HG03432 (cell line): ENCODE results near the gene U2AF2.
A peak's percentile ranks its signal among the peaks of the same experiment; 100 is the strongest.

Experiments
- ATAC-seq: cut with Tn5 transposase; IDR thresholded peaks from one replicate; pipeline ENCODE4 v1.9.1; 2021; ENCODE audit warnings: mild to moderate bottlenecking, moderate library complexity; ENCODE audit not compliant: unreplicated experiment

The U2AF2 gene

DNA sequence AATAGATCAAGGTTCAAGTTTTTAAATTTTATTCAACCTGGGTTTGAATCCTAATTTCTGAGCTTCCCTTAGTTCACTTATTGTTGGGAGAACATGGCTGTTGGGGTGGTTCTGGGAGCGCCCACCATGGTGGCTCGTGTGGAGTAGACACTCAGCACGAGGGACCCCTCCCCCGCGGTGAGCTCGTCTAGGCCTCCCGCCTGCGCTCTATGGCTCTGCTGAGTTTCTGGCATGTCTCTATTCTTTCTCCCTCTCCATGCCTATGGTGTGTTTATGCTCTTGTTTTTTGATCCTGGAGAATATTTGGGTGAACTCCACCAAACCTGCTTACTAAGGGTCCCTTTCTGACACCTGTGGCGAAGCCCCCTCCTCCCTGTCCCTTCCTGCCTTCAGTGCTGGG is 18.6 kb downstream of the U2AF2 start:
- ATAC-seq: no peak

DNA sequence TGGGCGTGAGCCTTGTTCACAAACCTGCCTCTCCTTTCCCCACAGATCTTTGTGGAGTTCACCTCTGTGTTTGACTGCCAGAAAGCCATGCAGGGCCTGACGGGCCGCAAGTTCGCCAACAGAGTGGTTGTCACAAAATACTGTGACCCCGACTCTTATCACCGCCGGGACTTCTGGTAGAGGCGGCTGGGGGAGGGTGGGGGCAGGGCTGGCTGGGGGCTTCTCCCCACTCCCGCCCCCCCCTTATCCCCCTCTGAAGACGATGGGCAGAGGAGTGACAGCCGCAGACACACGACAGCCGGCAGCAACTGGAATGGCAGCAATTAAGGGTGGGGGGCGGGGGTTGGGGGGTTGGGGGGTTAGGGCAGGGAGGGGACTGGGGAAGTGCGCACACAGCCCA is 19.1 kb downstream of the U2AF2 start:
- ATAC-seq: no peak

DNA sequence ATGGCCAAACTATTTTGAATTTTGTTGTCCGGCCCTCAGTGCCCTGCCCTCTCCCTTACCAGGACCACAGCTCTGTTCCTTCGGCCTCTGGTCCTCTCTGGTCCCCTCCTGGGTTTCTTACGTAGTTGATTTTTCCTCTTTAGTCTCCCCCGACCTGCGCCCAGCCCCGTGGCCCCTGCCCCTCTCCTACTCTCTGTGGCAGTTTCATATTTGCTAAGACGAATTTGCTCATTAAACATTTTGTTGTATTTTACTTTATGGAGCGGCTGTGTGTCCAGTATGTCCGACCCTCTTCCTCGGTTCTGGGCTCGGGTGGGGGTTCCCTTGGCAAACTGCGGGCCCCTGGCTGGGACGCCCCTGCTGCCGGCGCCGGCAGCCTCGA is 19.6 kb downstream of the U2AF2 start:
- ATAC-seq: no peak

DNA sequence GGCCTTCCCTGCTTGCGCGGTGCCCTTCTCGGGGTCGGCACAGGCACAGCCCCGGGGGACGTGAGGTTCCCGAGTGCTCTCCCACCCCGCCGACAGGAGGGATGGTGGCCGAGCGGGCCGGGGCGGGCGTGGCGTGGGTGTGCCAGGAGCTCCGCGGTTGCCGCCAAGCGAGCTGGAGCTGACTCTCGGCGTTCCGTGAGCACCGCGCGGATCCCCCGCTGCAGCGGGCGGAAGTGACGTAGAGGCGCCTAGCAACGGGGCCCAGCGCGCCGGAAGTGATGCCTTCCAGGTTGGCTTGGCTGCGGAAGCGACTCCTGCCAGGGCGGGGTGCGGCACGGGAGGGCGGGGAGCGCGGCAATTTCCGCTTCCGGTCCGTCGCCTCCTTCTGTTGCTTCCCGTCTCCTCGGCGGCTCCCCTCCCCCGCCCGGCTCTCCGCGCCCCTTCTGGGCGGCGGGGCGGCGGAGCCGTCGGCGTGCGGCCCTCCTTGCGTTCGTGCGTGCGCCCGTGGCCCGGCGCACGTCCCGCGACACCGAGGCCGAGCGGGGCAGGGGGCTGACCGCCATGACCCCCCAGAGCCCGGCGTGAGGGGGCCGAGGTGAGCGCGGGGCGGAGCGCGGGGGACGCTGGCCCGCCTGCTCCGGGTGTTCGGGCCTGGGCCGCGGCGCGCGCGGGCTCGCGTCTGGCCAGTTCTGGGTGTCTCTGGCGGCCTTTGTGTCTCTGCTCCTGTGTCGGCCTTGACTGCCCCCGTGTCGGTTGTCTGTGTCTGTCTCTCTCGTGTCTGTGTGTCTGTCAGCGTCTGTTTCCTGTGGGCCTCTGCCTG is 20.2 kb downstream of the U2AF2 start, which contains the start of gene EPN1:
EPN1 (plus strand) TSS at position 386 of the 820 bp plus-strand sequence. CDS start 3,402 bp downstream, outside the sequence.
- peak; percentile 77 for ATAC-seq

DNA sequence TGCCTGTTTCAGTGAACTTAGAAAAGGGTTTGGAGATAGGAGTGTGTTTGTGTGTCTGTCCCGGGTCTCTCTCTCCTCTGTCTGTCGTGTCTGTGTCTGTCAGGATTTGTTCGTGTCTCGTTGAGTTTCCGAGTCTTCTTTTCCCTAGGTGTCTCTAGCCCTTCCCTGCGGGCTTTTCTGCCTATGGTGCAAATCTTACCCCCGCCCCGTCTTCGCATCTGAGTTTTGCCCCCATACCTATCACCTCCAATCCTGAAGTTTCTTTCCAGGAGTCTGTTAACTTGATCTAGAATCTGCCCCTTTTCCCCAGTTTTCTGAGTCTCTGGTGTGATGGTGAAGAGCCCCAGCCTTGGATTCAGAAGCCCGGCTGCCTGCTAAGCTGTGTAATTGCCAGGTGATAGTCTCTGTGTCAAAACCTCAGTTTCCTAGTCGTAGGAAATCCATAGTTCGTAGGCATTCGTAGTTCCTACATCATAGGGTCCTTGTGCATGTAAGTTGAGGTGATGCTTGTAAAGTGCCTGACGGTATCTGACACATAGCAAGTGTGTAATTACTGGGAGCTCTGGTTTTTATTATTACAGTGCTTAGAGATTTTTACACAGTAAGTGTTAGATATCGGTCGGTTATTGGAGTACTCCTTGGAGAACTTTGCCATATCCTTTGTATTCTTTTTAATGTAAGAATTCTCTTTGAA is 21.0 kb downstream of the U2AF2 start:
- no peak for ATAC-seq

DNA sequence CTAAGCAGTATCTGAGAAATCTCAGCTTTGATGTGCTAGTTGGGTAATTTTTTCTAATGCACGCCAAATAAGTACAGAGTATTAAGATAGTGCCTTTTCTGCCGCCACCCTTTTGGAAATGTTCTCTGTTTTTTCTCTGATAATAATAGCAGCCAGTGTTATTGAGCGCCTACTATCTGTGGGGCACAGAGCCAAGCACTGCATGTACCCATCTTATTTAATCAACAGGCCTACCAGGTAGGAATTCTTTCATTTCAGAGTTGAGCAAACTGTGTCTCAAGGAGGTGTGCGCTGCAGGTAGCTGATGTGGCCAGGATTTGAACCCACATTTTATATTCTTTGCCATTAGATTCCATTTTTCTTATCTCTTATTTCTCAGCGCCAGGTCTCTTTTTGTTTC is 21.5 kb downstream of the U2AF2 start:
- ATAC-seq: no peak

DNA sequence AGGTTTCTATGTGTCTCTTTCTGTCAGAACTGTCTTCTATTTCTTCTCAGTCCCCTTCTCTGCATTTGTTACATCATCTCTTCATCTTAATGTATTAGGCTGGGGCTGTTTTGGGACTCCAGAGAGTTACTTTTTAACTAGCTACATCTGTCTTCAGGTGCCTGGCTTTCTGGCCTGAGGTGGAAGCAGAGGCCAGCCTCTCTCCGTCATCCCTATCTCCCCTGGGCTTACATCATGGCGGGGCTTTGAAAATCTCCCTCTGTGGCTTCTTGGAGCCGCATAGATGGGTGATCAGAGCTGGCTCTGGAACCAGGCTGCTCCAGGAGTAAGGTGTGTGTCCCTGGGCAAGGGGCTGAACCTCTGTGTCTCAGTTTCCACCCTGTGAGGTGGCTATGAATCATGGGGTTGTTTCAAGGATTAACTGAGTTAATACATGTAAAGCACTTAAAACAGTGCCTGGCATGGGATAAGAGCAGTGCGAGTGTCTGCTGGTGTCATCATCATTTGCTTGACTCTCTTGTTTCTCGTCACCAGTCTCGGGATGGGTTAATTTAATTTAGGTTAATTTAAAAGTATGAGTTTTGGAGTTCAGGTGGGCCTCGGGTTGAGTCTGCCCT is 22.2 kb downstream of the U2AF2 start:
- ATAC-seq: no peak

DNA sequence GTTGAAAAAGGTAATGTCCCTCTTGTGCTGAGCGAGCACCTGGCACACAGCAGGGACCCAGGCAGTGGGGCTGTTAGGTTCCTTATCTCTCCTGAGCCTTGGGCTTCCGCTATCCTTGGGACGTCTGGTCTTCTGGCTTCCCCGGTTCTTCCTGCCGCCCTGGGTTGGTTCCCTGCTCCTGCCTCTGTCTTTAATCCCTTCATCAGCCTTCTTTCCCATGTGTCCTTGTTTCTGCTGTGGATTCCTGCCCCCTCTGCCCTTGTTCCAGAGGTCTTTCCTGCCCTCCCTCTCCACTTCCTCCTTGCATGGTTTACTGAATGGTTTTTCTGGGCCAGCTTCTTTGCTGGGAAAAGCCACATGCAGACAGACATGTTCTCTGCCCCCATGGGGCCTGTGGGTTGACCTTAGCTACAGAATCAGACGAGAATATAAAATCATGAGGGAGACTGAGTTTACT is 22.8 kb downstream of the U2AF2 start:
- ATAC-seq: no peak

DNA sequence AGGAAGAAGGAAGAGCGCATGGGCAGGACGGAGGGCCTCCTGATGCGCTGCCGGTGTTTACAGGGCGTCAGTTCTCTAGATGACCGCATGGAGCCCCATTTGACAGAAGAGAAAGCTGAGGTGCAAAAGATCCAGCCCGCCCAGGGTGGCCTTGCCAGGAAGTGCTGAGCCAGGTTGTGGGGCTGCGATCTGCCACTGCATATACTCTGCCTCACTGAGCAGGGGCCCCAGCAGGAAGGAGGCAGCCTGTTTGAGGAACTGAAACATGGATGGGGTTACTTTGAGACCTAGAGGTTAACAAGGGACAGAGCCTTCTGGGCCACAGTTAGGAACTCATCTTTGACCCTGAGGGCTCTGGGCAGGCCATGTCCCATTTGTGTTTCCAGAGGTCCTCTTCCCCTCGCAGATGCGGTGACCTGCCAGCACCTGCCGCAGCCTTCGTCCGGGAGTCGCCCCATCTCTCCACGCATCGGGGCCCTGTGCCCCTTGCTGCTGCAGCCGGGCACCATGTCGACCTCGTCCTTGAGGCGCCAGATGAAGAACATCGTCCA is 23.4 kb downstream of the U2AF2 start:
- ATAC-seq: peak; percentile 67

DNA sequence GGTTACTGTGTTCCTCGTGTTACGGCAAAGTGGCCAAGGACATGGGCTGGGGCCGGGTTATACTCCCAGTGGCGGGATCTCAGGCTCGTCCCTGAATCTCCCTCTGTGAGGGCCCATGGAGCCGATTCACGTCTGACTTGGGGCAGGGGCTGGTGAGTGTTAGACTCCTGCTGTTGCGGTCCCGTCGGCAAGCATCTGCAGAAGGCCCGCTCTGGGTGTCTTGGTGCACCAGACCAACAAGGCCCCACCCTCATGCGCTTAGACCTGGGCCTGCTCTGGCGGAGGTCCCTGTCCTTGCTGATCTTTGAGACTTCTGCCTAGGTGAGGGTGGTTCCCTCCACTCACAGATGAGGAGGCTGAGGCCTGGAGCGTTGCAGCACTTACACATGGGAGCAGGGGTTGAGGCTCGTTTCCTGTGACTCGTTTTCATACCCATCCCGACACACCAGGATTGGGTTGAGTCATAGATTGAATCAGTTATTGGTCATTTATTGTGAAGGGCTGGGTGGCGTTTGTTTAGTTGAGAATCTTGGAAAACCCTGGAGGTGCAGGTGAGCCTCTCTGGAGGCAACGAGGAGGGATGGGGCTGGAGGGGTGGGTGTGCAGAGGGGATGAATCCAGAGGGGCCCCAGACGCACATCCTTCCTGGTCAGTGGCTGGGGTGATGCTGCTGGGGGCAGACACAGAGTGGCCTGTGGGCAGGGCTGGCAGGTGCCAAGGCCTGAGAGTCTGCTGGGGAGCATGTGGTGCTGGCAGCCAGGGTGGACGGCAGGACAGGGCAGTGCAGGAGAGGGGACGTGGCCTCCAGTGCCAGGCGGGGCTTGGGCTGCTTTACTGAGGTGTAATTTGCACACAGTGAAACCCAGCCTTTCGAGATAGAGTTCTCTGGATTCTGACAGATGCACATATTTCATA is 24.8 kb downstream of the U2AF2 start:
- no peak for ATAC-seq

DNA sequence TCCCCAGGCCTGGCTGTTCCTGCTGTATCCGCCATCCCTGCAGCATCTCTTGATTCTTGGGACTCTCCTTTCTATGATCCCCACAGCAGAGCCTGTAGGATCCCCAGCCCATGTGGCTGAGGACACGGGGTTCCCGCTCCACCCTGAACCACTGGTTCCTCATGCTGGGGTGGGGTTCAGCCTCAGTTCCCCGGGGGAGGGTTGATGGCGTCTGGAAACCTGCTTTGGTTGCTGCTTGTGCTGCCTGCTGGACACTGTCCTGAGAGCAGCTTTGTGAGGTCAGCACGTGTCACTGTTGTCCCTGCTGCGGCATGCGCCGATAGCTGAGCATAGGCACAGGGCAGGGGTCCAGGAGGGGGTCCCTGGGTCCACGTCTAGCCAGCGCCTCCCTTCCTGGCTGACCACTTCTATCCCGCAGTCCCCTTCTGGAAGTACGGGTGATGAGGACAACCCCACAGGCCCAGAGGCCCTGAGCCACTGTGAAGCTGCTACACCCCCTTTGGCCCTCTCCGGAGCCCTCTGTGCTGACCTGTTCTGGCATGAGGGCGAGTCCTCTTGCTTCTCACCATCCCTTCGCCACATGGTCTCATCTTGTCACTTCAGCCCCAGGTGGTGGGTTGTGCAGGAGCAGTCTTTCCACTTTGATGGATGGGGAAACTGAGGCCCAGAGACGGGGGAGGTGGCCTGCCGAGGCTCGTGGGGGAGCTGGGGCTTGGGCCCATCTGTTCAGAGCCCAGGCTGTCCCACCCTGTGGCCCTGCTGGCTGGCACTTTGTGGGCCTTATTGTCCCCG is 25.7 kb downstream of the U2AF2 start:
- no peak for ATAC-seq

DNA sequence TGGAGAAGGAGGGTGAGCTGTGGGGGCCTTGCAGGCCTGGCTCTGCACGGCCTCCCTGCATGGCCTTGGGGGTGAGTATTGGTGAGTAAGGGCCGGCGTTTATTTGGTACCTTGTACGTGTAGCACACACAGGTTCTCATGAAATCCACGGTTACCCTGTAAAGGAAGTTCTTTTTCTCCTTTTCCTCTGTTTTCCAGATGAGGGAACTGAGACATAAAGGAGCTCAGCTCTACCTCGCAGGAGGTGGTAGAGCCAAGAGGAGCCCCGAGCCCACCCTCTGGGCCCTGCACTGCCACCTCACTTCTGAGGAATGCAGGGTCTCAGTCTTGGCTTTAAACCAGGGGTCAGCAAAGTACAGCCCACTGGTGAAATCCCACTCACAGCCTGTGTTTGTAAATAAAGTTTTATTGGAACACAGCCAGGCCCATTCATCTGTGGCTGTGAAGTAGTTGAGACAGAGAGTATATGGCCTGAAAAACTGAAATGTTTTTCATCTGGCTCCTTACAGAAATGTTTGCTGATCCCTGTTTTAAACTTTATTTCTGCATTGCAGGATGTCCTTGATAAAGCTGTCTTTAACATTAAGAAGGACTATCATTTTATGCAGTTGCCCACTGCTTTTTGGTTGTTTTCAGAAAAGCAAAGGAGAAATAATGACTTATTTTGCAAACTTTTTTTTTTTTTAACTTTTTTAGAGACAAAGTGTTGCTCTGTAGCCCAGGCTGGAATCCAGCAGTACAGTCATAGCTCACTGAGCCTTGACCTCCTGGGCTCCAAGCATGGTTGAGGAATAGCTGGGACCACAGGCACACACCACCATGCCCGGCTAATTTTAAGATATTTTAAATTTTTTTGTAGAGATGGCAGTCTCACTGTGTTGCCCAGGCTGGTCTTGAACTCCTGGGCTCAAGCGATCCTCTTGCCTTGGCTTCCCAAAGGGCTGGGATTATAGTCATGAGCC is 26.6 kb downstream of the U2AF2 start:
- ATAC-seq: no peak

DNA sequence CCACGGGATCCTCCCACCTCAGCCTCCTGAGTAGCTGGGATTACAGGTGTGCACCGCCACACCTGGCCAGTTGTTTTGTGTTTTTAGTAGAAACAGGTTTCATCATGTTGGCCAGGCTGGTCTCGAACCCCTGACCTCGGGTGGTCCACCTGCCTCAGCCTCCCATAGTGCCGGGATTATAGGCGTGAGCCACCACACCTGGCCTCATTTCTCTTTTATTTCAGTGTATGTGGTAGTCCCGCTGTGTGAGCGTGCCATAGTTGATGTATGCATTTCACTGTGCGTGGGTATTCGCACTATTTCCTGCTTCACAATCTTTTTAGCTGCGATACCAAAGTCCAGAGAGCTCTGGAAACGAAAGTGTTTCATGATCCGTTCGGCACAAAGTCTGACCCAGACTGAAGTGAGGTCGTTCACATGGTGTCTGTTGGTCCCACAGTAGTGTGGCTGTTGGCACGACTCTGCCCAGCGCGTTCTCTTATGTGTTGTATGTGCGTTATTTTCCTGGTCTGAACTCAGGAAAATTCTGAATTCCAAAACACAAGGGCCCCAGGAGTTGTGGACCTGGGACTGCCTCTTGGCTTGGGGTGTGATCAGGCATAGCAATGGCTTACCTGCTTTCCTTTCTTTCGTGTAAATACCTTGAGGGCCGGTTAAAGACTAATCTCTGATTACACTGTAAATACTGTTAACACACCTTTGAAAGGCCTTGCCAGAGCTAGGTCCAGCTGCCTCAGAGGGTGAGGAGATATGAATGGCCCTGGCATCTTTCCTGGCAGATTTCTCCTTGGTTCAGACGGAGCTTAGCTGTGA is 28.8 kb downstream of the U2AF2 start:
- no peak for ATAC-seq

DNA sequence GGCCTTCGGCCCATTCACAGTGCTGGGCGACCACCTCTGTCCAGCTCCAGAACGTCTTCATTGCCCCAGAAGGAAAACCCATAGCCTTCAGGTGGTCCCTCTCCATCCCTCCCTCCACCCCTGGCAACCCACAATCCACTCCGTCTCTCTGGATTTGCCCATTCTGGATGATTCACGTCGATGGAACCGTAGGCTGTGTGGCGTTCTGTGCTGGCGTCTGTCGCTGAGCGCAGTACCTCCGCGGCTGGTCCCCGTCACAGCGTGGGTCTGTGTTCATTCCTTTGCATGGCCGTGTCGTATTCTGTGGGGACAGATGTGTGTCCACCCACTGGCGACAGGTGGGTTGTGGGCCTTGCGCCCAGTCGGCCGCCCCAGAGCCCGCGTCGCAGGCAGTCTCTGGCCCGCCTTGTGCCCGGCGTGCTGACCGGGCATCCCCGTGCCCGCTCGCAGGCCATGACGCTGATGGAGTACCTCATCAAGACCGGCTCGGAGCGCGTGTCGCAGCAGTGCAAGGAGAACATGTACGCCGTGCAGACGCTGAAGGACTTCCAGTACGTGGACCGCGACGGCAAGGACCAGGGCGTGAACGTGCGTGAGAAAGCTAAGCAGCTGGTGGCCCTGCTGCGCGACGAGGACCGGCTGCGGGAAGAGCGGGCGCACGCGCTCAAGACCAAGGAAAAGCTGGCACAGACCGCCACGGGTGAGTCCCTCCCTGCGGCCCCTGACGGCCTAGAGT is 30.3 kb downstream of the U2AF2 start:
- ATAC-seq: no peak

DNA sequence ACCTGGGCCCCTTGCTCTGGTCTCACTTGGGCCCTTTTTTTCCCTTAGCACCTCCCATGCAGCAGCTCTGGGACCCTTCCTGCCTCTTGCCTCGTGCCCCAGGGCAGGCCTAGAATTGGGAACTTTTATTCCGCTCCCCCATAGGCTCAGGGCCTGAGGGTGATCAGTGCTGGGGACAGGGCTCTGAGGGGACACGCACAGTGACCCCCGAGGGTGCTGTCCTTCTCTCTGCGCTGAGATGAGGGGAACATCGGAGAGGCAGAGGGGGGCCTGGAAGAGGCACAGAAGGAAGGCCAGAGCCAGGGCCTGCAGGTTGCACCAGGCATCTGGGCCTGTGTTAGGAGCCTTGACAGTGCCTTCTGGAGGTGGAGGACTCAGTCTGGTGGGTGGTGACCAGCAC is 30.9 kb downstream of the U2AF2 start:
- ATAC-seq: no peak

DNA sequence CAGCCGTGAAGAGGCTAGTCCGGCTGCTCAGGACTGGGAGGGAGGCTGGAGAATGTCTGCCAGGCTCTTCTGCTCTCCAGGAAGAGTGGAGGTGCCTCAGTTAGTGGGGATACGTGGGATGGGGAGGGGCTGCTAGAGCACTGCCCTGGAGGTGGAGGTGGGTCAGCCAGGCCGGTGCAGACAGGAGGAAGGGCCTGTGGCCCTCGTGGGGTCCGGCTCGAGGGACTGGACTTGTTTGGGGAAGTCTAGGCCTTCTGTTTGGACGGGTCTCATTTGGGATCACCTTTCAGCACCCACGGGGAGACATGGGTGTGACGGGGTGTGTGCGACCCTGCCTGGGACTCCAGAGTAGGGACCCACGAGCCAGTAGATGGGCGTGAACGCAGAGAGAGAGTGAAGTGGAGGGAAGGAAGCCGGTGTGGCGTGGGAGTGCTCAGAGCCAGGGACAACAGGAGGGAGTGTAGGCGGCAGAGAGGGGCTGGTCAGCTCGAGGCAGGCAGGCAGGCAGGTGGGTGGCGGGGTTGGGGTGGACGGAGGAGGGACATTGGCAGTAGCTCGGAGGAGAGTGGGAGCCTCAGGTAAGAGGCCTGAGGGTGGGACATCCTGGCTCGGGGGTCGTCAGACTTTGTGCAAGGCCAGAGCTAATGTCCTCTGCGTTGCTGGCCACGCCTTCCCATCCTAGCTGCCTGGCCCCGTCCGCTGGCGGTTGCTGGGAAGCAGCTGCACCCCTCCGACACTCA is 31.6 kb downstream of the U2AF2 start:
- ATAC-seq: no peak
